NT2/D1 (cell line): ENCODE measurements around the gene GYPE.
"Not testable (repeated sequence)": the region's sequence is repeated elsewhere in the genome, so short reads cannot be mapped to it uniquely, and the experiment has no call there.

ENCODE experiments used
- YY1 ChIP-seq: IDR thresholded peaks from 2 replicates; pipeline ENCODE4 v1.6.1; 2011; ENCODE audit not compliant: insufficient read length, insufficient read depth
- ZNF274 ChIP-seq: IDR thresholded peaks from 2 replicates; pipeline ENCODE4 v1.6.1; 2011; ENCODE audit warnings: mild to moderate bottlenecking, low read depth, low read length

DNA sequence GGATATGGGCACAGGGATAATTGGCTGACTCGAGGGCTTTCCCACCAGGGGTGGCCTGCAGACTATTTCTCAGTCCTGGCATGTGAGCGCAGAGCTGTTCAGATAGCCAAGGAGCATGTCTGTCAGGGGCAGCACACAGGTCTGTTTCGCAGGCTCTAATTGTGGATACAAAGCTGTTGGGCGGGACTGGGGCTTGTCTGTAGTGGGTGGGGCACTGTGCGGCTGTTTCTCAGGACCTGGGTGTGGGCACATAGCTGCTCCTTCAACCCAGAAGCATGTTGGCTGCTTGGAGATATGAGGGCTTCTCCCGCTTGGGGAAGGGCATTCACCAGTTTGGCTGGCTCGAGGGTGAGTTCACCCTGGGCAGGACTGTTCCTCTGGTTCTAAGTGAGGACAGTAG, 65.9 kb downstream of the GYPE start:
- TF ChIP-seq ZNF274, YY1: not testable (repeated sequence)
